Measurements from ENCODE around the gene ANKS6.
A peak's percentile ranks its signal among the peaks of the same experiment; 100 is the strongest.

ANKS6 gene

DNA sequence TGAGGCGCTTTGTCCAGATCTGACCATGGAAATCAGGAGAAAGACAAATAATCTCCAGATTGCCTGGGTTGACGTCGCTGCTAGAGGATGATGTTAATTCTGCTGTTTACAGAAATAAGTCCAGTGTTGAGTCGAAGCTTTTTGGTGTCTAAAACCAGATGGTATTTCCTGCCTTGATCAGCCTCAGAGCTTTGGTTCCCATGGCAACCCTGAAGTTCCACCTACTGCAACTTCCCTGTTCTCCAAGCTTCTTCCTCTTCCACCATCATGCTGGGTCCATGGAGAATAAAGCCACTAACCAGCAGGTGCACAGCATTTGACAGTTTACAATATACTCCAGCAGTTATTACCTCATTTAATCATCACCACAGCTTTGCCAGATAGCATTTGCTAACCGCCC lies 69.6 kb downstream of the ANKS6 start:
- no peak for DNase-seq

DNA sequence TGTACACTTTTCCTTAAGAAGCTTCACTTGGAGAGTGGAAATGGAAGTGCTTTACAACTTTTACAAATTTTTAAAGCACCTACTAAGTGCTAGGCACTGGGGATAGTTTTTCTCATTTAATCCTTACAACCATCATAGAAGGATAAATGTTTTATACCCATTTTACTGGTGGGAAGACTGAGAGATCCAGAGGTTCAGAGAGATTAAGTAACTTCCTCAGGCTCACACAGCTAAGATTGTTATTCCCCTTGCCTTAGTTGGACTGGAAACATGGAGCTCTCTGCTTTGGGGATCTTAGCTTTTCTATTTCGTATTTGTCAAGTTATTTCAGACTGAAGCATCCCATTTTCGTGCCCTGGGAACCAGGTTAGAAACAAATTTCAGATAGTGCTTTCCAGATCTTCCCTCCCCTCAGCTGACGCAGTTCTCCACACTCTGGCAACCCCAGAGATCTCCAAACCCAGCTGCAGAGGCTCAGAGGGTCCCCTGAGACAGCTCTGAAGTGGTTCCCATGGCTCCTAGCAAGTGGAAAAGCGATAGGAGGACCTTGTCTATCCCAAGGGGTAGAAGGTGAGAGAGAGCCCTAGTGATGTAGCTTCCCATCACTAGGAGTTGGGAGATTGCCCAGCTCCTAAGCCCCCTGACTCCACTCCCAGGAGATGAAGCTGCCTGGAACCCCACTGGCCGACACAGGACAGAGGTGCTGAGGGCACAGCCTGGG lies 71.4 kb downstream of the ANKS6 start:
- DNase-seq: no peak

- no peak for DNase-seq
These were observed 74.7 kb downstream of the ANKS6 start for GRCh38 chr9:98721643-98722042.

- DNase-seq: no peak
These were observed 76.0 kb downstream of the ANKS6 start for GRCh38 chr9:98720402-98720801.

GRCh38 chr9:98719055-98719454 lies 77.3 kb downstream of the ANKS6 start:
- DNase-seq: no peak

DNA sequence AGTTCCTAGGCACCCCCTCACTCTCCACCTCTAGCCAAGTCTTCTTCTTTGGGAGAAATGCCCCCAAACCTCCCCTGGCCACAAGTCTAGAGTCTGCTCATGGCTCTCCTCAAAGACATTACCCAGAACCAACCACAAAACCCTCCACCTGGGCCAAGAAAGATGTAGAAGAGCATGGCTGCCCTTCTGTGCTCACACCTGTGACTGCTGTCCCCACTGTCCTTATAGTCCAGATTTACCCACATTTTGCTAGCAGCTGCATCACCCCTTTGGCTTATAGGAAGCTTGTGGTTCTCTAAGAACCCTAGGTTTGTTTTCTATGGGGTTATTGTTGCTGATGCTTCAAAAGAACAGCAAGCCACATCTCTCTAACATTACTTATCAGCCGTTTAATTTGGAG lies 81.5 kb downstream of the ANKS6 start:
- DNase-seq: no peak

DNA sequence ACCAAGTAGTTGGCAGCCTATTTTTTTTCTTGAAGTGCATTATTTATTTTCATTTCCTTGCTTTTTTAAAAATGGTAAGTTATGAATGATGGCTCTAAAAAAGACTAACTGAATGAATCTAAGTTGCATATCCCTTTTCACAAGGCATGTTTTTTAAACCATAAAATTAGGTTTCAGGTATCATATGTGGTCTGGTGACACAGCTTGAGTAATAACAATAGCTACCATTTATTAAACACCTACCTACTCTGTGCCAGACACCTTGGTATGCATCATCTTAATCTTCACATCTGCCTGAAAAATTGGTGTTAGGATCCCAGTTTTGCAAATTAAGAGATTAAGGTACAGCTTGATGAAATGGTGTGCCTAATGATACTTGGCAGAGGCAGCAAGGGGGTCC lies 83.4 kb downstream of the ANKS6 start:
- DNase-seq: no peak

GRCh38 chr9:98709968-98710965 lies 86.1 kb downstream of the ANKS6 start:
- no peak for DNase-seq

GRCh38 chr9:98708933-98709911 lies 87.1 kb downstream of the ANKS6 start, which contains the start of gene GABBR2:
TSS of gene GABBR2 (minus strand) at chr9:98708935. CDS start at chr9:98708737, 198 bp downstream.
- DNase-seq: no peak

DNA sequence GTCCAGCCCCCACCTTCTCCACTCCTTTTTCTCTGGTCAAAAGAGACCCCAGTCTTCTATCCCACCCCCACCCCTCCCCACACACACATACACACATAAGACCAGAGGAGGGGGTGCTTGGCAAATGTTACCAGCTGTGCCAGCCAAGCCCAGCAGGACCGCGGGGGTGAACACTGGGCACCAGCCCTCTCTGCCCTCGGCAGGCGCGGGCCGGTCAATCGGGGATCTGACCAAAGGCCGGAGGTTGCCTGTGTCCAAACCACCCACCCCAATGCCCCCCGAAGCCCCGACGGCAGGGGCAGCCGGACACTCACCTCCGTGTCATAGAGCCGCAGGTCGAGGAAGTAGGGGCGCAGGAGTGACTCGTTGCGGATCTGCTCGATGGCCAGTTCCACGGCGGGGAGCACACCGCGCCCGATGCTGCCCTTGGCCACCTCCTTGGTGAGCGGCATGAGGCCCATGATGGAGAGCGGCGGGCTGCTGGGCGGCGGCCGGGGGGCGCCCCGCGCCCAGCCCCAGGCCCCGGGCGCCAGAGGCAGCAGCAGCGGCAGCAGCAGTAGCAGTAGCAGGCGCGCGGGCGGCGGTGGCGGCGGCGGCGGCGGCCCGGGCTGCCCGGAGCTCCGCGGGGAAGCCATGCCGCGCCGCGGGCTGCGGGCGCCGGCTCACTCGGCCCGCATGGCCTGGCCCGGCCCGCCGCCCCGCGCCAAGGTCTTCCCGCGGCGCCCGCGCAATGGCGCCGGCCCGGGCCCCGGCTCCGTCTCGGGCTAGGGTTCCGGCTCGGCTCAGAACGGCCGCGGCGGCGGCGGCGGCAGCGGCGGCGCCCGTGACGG lies 88.0 kb downstream of the ANKS6 start:
- no peak for DNase-seq

GRCh38 chr9:98707166-98708102 lies 88.9 kb downstream of the ANKS6 start:
- peak; percentile 48 for DNase-seq

GRCh38 chr9:98706651-98707165 lies 89.6 kb downstream of the ANKS6 start:
- no peak for DNase-seq

DNA sequence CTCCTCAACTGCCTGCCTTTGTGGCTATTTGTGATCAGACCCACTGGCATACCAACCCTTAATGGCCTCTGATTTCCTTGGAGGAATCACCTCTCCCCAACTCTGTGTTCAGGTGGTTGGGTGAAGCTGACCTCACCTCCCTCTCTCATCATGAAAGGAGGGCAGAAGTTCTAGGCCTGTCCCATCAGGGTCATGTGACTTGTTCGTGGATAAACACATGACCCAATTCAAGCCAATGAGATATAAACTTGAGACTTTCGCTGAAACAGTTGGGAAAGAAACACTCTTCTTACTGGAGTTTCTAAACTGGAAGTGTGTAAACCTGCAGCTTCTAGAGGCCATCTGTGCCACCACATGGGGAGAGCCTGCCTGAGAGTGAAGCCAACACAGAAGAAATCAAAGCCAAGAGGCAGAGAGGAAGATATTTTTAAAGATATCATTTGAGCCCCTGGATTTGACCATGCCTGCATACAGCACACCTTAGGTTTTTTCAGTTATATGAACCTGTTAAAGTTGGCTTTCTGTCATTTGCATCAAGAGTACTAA lies 93.4 kb downstream of the ANKS6 start:
- DNase-seq: no peak

DNA sequence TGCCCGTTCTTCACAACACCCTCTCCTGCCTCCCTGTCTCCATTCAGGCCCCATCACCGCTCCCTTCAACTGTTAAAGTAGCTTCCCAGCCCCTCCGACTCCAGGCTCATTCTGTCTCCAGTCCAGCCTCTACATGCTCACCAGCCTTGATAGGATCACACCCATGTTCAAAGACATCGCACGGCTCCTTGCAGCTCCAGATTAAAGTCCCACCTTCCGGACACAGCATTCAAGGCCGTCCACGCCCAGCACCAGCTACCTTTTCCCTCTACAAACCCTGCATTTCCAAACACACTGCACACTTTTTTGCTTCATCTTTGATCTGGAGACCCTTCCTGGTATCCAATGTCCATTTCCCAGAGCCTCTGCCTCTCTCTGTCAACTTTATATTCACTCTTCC lies 94.0 kb downstream of the ANKS6 start:
- no peak for DNase-seq

DNA sequence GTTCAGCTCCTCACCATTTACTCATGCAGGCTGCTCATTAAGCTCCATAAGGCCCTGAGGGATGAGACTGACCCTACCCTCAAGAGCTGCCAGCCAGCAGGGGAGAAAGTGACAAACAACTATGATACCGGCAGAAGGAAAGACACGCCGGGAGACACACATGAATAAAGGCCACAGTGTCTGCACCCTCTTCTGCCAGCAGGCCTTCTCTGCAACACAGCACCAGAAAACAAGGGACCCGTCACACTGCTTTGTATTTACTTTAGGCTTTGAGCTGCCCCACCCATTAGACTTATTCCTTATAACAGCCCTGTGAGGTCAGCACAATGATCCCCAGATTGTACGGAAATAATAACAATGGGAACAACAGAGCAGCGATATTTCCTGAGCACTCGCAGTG lies 94.8 kb downstream of the ANKS6 start:
- no peak for DNase-seq

- no peak for DNase-seq
These were observed 95.6 kb downstream of the ANKS6 start for GRCh38 chr9:98700801-98701200.

- DNase-seq: no peak
These were observed 97.5 kb downstream of the ANKS6 start for GRCh38 chr9:98698856-98699255.

- no peak for DNase-seq
These were observed 101.4 kb downstream of the ANKS6 start for GRCh38 chr9:98694943-98695342.

DNA sequence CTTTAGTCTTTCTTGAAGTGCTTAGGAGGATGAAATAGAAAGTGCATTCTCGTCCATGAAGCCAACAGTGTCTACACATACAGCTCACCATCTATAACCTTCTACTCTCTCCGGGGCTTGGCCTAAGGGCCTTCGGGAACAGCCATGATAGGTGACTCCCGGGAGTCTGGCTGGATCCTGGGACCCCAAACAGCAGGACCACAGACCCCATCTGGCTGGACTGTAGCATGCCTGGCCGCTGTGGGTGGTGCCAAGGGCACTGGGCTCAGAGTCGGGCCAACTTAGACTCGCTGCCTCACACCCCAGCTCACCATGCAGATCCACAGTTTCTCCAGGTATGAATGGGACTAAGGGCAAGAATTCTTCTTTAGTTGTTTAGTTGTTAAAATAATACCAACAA lies 104.0 kb downstream of the ANKS6 start:
- DNase-seq: no peak

- DNase-seq: no peak
These were observed 104.5 kb downstream of the ANKS6 start for GRCh38 chr9:98691890-98692289.
